Skeletal muscle satellite cell (primary cell): ENCODE measurements around the gene VPREB3.

Experiments used
- H3K27me3 ChIP-seq: 2 replicates; pipeline ENCODE4 v1.7.0; 2013; ENCODE audit warnings: low read length; ENCODE audit not compliant: control insufficient read depth, insufficient read depth
- H3K36me3 ChIP-seq: 2 replicates; pipeline ENCODE4 v1.7.0; 2013; ENCODE audit warnings: mild to moderate bottlenecking, control low read depth, low read length; ENCODE audit not compliant: insufficient read depth
- H3K4me1 ChIP-seq: 2 replicates; pipeline ENCODE4 v1.7.0; 2013; ENCODE audit warnings: low read length; ENCODE audit not compliant: control insufficient read depth, insufficient read depth
- H3K4me2 ChIP-seq: 2 replicates; pipeline ENCODE4 v1.7.0; 2013; ENCODE audit warnings: mild to moderate bottlenecking, low read length
- H3K4me3 ChIP-seq: 2 replicates; pipeline ENCODE4 v1.7.0; 2013; ENCODE audit warnings: low read length
- H3K9ac ChIP-seq: 2 replicates; pipeline ENCODE4 v1.7.0; 2013; ENCODE audit warnings: mild to moderate bottlenecking, low read depth, low read length, moderate library complexity
- H3K9me3 ChIP-seq: replicated peaks from 2 replicates; pipeline ENCODE4 v1.7.0; 2013; ENCODE audit warnings: mild to moderate bottlenecking, control low read depth, low read length

Gene VPREB3

DNA sequence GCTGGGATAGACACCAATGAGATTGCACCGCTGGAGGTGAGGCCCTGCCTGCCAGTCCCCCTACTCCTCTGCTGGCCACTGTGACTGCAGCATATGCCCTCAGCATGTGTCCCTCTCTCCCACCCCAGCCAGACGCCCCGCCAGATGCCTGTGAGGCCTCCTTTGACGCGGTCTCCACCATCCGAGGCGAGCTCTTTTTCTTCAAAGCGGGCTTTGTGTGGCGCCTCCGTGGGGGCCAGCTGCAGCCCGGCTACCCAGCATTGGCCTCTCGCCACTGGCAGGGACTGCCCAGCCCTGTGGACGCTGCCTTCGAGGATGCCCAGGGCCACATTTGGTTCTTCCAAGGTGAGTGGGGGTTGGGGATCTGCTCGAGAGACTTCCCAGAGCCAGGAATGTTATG, 26.8 kb upstream of the VPREB3 start:
- Histone ChIP-seq H3K4me2 (peak overlapping the region; percentile 38), H3K9ac (no peak overlapping the region), H3K9me3 (no peaks in the 10 kb centered on the region), H3K4me1 (peaks cover 20% of the 10 kb centered on the region), H3K4me3 (no peak overlapping the region), H3K27me3 (no peaks in the 10 kb centered on the region), H3K36me3 (no peaks in the 10 kb centered on the region)

DNA sequence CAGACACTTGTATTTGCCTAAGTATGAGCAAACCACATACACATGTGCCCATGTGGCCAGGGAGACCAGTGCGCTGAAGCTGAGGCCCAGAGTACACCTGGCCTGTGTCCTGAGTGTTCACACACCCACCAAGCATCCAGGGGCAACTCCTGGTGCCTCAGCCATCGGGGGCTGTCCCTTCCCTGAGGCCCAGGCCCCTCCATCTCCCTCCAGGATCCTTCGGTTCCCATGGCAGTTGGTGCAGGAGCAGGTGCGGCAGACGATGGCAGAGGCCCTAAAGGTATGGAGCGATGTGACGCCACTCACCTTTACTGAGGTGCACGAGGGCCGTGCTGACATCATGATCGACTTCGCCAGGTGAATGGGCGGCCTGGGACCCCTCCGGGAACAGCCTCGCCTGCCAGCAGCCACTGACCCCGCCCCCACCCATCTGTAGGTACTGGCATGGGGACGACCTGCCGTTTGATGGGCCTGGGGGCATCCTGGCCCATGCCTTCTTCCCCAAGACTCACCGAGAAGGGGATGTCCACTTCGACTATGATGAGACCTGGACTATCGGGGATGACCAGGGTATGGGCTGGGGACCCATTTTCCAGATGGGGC, 26.0 kb upstream of the VPREB3 start:
- no peak overlapping the region for H3K9ac ChIP-seq
- H3K4me3 ChIP-seq, result no peak overlapping the region
- peaks cover 20% of the 10 kb centered on the region for H3K4me1 ChIP-seq
- no peaks in the 10 kb centered on the region for H3K36me3 ChIP-seq
- H3K27me3 ChIP-seq, result no peaks in the 10 kb centered on the region
- no peak overlapping the region for H3K4me2 ChIP-seq
- no peaks in the 10 kb centered on the region for H3K9me3 ChIP-seq

DNA sequence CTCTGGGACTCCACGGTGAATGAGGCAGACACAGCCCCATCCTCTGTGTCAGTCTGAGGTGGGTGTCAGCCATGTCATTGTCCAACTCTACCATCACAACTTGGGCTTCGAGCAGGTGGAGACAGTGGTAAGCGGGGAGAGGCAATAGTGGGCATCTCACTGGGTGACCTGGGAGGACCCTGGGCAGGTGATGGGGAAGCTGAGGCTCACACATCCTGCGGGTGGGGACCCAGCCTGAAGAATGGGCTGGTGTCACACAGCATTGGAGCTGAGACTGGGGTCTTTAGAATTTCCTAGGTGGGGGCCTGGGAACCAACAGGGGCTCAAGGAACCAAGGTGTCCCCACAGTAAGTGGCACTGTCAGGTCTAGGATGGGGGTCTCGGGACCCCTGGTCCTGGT, 25.5 kb upstream of the VPREB3 start:
- H3K9me3 ChIP-seq, result no peaks in the 10 kb centered on the region
- H3K27me3 ChIP-seq, result no peaks in the 10 kb centered on the region
- H3K9ac ChIP-seq, result no peak overlapping the region
- no peak overlapping the region for H3K4me3 ChIP-seq
- no peaks in the 10 kb centered on the region for H3K36me3 ChIP-seq
- no peak overlapping the region for H3K4me2 ChIP-seq
- peaks cover 20% of the 10 kb centered on the region for H3K4me1 ChIP-seq

DNA sequence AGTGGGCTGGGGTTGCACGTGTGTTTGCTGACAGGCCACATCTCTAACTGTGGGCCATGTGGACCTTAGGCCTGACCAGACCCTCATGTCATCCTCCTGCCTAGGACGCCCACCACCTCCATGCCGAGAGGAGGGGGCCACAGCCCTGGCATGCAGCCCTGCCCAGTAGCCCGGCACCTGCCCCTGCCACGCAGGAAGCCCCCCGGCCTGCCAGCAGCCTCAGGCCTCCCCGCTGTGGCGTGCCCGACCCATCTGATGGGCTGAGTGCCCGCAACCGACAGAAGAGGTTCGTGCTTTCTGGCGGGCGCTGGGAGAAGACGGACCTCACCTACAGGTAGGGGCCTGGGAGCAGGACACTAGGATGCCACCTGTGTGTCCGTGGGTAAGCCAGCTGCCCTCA, 24.9 kb upstream of the VPREB3 start:
- Histone ChIP-seq H3K4me3 (no peak overlapping the region), H3K27me3 (no peaks in the 10 kb centered on the region), H3K9ac (no peak overlapping the region), H3K4me2 (no peak overlapping the region), H3K4me1 (peaks cover 22% of the 10 kb centered on the region), H3K9me3 (no peaks in the 10 kb centered on the region), H3K36me3 (no peaks in the 10 kb centered on the region)

DNA sequence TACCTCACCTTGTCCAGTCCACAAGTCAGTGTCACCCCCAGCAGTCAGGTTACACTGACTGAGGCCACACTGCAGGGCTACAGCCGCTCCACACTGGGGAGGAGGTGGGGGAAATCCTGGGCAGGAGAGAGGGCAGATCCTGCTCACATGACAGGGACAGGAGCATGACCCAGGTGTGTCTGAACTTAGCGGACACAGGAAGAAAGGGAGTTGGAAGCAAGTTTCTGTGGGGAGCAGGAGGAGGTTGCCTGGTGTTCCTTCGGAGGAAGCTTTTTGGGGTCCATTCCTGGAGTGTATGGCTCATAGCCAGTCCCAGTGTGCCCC, 24.3 kb upstream of the VPREB3 start:
- no peak overlapping the region for H3K4me2 ChIP-seq
- H3K9ac ChIP-seq, result no peak overlapping the region
- H3K4me3 ChIP-seq, result no peak overlapping the region
- no peaks in the 10 kb centered on the region for H3K27me3 ChIP-seq
- H3K9me3 ChIP-seq, result no peaks in the 10 kb centered on the region
- H3K4me1 ChIP-seq, result peaks cover 23% of the 10 kb centered on the region
- H3K36me3 ChIP-seq, result no peaks in the 10 kb centered on the region

DNA sequence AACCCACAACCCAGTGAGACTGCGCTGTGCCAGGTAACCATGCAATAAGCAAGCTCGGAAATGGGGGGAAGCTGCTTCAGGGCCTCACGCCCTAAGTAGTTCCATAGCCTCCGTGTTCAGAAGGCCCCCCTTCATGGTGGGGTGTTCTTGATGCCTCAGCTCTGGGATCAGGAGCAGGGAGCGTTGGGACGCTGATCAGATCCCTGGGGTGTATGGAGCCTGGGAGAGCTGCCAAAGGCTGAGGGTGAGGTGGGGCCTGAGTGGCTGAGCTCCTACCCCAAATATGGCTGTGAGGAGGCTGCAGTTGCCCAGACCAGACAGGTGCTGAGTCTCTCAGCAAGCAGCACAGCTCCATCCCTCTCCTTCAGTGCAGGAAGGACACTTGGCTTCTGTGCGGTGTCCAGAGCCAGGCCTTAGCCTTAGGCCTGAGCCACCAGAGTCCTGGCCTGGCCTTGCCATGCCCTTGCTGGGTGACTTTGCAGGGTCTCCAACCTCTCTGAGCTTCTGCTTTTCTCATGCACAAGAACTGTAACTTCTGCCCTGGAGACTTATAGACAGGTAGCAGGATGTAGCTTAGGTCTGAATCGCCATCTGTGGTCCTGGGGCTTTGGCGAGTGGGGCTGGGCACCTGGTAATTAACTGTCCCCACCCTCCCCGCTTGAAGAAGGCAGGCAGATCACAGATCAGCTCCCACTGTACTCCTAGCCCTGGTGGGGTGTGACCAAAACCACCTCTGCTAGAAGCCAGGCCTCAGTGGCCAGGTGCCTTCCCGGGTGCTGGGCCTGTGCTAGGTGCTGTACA, 23.8 kb upstream of the VPREB3 start:
- H3K36me3 ChIP-seq, result no peaks in the 10 kb centered on the region
- H3K4me1 ChIP-seq, result peaks cover 28% of the 10 kb centered on the region
- H3K27me3 ChIP-seq, result no peaks in the 10 kb centered on the region
- H3K9me3 ChIP-seq, result no peaks in the 10 kb centered on the region
- H3K4me2 ChIP-seq, result no peak overlapping the region
- no peak overlapping the region for H3K9ac ChIP-seq
- no peak overlapping the region for H3K4me3 ChIP-seq

DNA sequence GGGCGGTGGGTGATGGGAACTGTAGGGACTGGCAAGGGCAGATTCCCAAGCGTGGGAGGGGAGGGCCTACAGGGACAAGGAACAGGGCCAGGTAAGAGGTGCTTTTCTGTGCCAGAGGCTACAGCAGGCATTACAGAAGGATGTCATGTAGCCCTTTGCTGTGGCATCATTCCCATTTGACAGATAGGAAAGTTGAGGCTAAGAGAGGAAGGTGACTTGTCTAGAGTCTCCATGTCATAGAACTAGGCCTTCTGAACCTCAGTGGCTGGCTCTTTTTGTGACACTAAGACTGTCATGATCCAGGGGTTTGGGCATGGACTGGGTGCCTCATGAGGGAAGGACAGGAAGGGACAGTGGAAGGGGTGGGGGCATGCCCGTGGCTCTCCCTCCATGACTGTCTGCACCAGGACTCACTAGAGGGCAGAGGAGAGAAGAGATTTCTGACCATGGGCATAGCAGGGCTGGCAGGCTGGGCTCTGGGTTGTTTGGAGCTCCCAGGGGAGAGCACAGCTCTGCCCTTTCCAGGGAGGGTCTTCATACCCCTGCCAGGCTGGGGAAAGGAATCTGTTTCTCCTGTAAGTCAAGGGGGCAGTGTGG, 21.7 kb upstream of the VPREB3 start:
- no peaks in the 10 kb centered on the region for H3K27me3 ChIP-seq
- peaks cover 19% of the 10 kb centered on the region for H3K4me1 ChIP-seq
- H3K9ac ChIP-seq, result no peak overlapping the region
- no peak overlapping the region for H3K4me2 ChIP-seq
- no peak overlapping the region for H3K4me3 ChIP-seq
- no peaks in the 10 kb centered on the region for H3K9me3 ChIP-seq
- H3K36me3 ChIP-seq, result no peaks in the 10 kb centered on the region

DNA sequence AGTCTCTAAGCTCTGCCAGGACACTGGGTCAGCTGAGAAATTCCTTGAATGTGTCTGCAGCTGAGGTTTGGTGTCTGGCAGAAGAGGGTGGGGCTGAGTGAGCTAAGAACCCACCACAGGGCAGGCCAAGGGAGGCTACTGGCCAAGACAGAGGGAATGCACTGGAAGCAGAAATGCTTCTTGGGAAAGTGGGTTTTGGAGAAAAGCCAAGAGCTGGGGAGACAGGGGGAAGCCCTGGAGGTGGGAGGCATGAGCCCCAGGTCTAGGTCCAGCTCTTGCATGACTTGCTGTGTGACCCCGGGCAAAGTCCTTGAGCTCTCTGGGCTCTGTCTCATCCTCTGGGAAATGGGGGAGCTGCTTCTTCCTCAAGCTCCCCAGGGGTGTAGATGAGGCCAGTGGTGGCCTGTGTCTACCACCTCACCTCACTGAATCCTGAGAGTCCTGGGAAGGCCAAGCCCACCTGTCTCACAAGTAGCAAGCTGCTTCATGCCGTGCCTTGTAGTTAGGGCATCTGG, 20.8 kb upstream of the VPREB3 start:
- Histone ChIP-seq H3K27me3 (no peaks in the 10 kb centered on the region), H3K4me1 (peaks cover 19% of the 10 kb centered on the region), H3K4me3 (no peak overlapping the region), H3K36me3 (no peaks in the 10 kb centered on the region), H3K4me2 (no peak overlapping the region), H3K9ac (no peak overlapping the region), H3K9me3 (no peaks in the 10 kb centered on the region)

DNA sequence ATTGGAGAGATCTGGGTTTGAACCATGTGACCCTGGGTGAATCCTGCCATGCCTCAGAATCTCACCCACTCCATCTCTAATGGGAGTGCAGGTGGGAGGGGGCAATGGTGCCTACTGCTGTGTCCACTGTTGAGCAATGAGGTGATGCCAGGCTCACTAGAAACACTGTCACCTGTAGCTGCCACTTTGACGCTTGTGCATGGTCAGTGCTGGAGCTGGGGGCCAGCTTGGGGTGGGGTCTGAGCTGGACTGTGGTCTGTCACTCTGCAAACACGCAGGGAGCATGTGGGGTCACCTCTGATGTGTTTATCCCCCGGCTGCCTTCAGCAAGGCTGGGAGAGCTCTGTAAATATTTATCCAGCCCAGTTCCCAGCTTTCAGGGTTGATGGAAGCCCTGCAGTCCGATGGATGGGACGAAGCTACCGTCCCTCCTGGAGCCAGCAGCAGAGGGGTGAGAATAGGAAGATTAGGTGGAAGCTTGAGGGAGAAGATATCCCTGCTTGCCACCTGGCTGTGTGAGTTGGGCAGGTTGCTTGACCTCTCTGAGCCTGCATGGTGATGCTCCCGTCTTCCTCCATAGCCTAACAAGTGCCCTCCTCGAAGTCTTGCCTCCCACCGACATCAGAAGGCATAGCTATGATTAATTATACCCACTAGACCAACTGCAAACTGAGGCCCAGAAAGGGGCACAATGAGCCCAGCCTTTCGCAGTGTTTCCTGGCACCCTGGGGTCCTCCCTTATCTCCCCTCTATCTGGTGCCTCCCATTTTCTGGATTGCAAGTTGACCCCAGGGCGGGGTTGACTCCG, 20.1 kb upstream of the VPREB3 start:
- H3K4me3 ChIP-seq, result no peak overlapping the region
- no peak overlapping the region for H3K4me2 ChIP-seq
- H3K4me1 ChIP-seq, result peaks cover 19% of the 10 kb centered on the region
- no peaks in the 10 kb centered on the region for H3K9me3 ChIP-seq
- no peaks in the 10 kb centered on the region for H3K27me3 ChIP-seq
- H3K9ac ChIP-seq, result no peak overlapping the region
- H3K36me3 ChIP-seq, result no peaks in the 10 kb centered on the region

DNA sequence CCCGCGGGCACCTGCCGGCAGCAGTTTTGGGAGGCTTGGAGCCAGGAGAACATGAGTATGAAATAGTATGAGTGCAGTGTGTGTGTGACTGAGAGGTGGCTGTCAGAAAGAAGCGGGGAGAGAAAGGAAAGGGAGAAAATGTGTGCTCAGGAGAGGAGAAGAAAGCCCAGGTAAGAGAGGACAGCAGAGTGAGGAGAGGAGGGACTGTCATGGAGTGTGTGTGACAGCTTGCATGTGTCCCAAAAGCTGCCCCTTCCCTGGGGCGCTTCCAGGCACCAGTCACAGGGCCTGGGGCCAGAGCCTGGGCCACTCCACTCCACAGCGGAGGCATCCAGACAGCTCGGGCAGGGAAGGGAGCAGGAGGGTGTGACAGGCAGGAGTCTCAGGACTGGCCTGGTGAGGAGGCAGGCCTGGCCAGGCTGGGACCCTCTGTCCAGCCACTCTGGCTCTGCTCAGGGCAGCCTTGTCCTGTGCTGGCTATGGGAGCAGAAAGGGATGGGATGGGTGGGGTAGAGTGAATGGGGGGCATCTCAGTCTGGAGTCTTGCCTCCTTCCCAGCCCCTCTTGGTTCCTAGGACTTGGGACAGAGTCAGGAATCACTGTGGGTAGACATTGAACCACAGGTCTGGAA, 19.4 kb upstream of the VPREB3 start:
- H3K27me3 ChIP-seq, result no peaks in the 10 kb centered on the region
- no peaks in the 10 kb centered on the region for H3K9me3 ChIP-seq
- peaks cover 20% of the 10 kb centered on the region for H3K4me1 ChIP-seq
- H3K9ac ChIP-seq, result peak overlapping the region; percentile 74
- peak overlapping the region; percentile 72 for H3K4me3 ChIP-seq
- peak overlapping the region; percentile 99 for H3K4me2 ChIP-seq
- H3K36me3 ChIP-seq, result no peaks in the 10 kb centered on the region
